Tibial nerve (tissue), 4 donors: ENCODE measurements around the gene CYBA. TPM values are rescaled to one million over a fixed set of nuclear protein-coding genes. Genes with fewer than 3 reads are reported as not detected.
"Not testable (repeated sequence)": the region's sequence is repeated elsewhere in the genome, so short reads cannot be mapped to it uniquely, and the experiment has no call there.

ENCODE experiments used
- DNase-seq, 2 donors: peaks; one replicate each; pipeline ENCODE4 v3.0.0-alpha.2; 2019; ENCODE audit warnings: low spot score in 2 of 2
- H3K27ac ChIP-seq, 4 donors: fragments of 200-600 bp; sonication (generic) in 3 of 4; one replicate each; pipeline ENCODE4 v1.5.1; 2017 to 2019; ENCODE audit warnings: mild to moderate bottlenecking in 1 of 4
- H3K27me3 ChIP-seq, 2 donors: fragments of 200-600 bp; sonication (generic) in 1 of 2; one replicate each; pipeline versions ENCODE4 v1.5.1 to v1.6.0; 2017 to 2019
- H3K36me3 ChIP-seq, 3 donors: fragments of 200-600 bp; sonication (generic); one replicate each; pipeline ENCODE4 v1.5.1; 2018 to 2019
- H3K4me1 ChIP-seq, 4 donors: fragments of 200-600 bp; sonication (generic) in 3 of 4; one replicate each; pipeline ENCODE4 v1.5.1; 2017 to 2019
- H3K4me3 ChIP-seq, 4 donors: fragments of 200-600 bp; sonication (generic) in 3 of 4; one replicate each; pipeline ENCODE4 v1.5.1; 2017 to 2019; ENCODE audit warnings: mild to moderate bottlenecking in 1 of 4, moderate library complexity in 1 of 4
- H3K9me3 ChIP-seq, 4 donors: fragments of 200-600 bp; sonication (generic) in 3 of 4; one replicate each; pipeline ENCODE4 v1.5.1; 2017 to 2019
- CTCF ChIP-seq, 5 experiments: fragments of 200-600 bp in 3 of 5; fragments of 450-650 bp in 2 of 5; sonication (generic) in 3 of 5; IDR thresholded peaks; one replicate each; pipeline ENCODE4 v1.5.1; 2016 to 2019; ENCODE audit warnings: antibody characterized with exemption in 5 of 5, mild to moderate bottlenecking in 3 of 5, moderate library complexity in 2 of 5
- EP300 ChIP-seq, 2 donors: sonication (generic); formaldehyde crosslinking; IDR thresholded peaks; one replicate each; pipeline ENCODE4 v1.6.1; 2017; ENCODE audit warnings: antibody characterized with exemption in 2 of 2, mild to moderate bottlenecking in 1 of 2
- POLR2A ChIP-seq, 2 donors: fragments of 450-650 bp; IDR thresholded peaks; one replicate each; pipeline ENCODE4 v1.6.1; 2017; ENCODE audit warnings: antibody characterized with exemption in 2 of 2, mild to moderate bottlenecking in 2 of 2, moderate library complexity in 2 of 2
- WGBS, 2 donors: methylation state at CpG; one replicate each; pipeline ENCODE4 v1.1.5; 2018; 5-methylcytosine and 5-hydroxymethylcytosine counted together
- total RNA-seq, 4 donors: library from RNA; depleted of rRNA; stranded (reverse); fragments of >200 nt; gene quantifications; one replicate each; pipeline ENCODE4 v1.1.0, GENCODE V29; 2016

The CYBA gene
- total RNA-seq, 4 donors from 2014 or later = 86.3 to 199 (median 121) TPM

GRCh38 chr16:88676502-88677242 lies 25.8 kb upstream of the CYBA start:
- Histone ChIP-seq H3K27me3 (peaks cover 0 to 27% of the 10 kb centered on the region in 2 donors), H3K9me3 (no peaks in the 10 kb centered on the region), H3K27ac (no peak overlapping the region), H3K4me1 (peaks cover 0 to 7% (median 6%) of the 10 kb centered on the region in 4 donors), H3K4me3 (no peak overlapping the region), H3K36me3 (peaks cover 0 to 52% (median 0%) of the 10 kb centered on the region in 3 donors)
- WGBS, 2 donors = 69 to 72% methylated on average over 11 to 21 of the region's 22 CpGs
- TF ChIP-seq POLR2A (IDR thresholded peaks at IDR 0.05) (no peak), EP300 (IDR thresholded peaks at IDR 0.05) (no peak), CTCF (IDR thresholded peaks at IDR 0.05) (no peak)
- DNase-seq = no peak

- DNase-seq = no peak
- Histone ChIP-seq H3K27ac (no peak overlapping the region), H3K27me3 (peaks cover 0 to 9% of the 10 kb centered on the region in 2 donors), H3K4me1 (no peaks in the 10 kb centered on the region), H3K9me3 (no peaks in the 10 kb centered on the region), H3K4me3 (no peak overlapping the region), H3K36me3 (peaks cover 0 to 57% (median 0%) of the 10 kb centered on the region in 3 donors)
- TF ChIP-seq CTCF (IDR thresholded peaks at IDR 0.05) (no peak), EP300 (IDR thresholded peaks at IDR 0.05) (no peak), POLR2A (IDR thresholded peaks at IDR 0.05) (no peak)
- 87 to 88% methylated on average over 18 to 19 of the region's 19 CpGs for WGBS, 2 donors
Measured at GRCh38 chr16:88673716-88674379, 23.0 kb upstream of the CYBA start.

GRCh38 chr16:88672776-88673175 lies 21.9 kb upstream of the CYBA start:
- TF ChIP-seq CTCF (IDR thresholded peaks at IDR 0.05) (no peak), EP300 (IDR thresholded peaks at IDR 0.05) (no peak), POLR2A (IDR thresholded peaks at IDR 0.05) (no peak)
- Histone ChIP-seq H3K36me3 (peaks cover 0 to 62% (median 0%) of the 10 kb centered on the region in 3 donors), H3K9me3 (no peaks in the 10 kb centered on the region), H3K4me3 (no peak overlapping the region), H3K27me3 (no peaks in the 10 kb centered on the region), H3K4me1 (no peaks in the 10 kb centered on the region), H3K27ac (no peak overlapping the region)
- WGBS, 2 donors = 54 to 60% methylated on average over 11 of the region's 11 CpGs
- no peak for DNase-seq

GRCh38 chr16:88671806-88672205 lies 21.0 kb upstream of the CYBA start:
- 86 to 90% methylated on average over 10 to 23 of the region's 23 CpGs for WGBS, 2 donors
- Histone ChIP-seq H3K9me3 (no peaks in the 10 kb centered on the region), H3K36me3 (peaks cover 0 to 64% (median 0%) of the 10 kb centered on the region in 3 donors), H3K4me1 (no peaks in the 10 kb centered on the region), H3K27me3 (no peaks in the 10 kb centered on the region), H3K4me3 (no peak overlapping the region), H3K27ac (no peak overlapping the region)
- no peak for TF ChIP-seq POLR2A (IDR thresholded peaks at IDR 0.05)
- no peak for TF ChIP-seq CTCF (IDR thresholded peaks at IDR 0.05)
- TF ChIP-seq EP300 (IDR thresholded peaks at IDR 0.05) = no peak
- no peak for DNase-seq

GRCh38 chr16:88669980-88670379 lies 19.1 kb upstream of the CYBA start:
- H3K4me3 ChIP-seq = no peak overlapping the region
- H3K9me3 ChIP-seq = no peaks in the 10 kb centered on the region
- no peak overlapping the region for H3K27ac ChIP-seq
- no peaks in the 10 kb centered on the region for H3K4me1 ChIP-seq
- no peak for TF ChIP-seq EP300 (IDR thresholded peaks at IDR 0.05)
- TF ChIP-seq POLR2A (IDR thresholded peaks at IDR 0.05) = no peak
- no peak for TF ChIP-seq CTCF (IDR thresholded peaks at IDR 0.05)
- H3K36me3 ChIP-seq = peaks cover 0 to 46% (median 0%) of the 10 kb centered on the region in 3 donors
- no peaks in the 10 kb centered on the region for H3K27me3 ChIP-seq
- DNase-seq = no peak
- 81 to 84% methylated on average over 10 of the region's 10 CpGs for WGBS, 2 donors

GRCh38 chr16:88669493-88669892 lies 18.6 kb upstream of the CYBA start:
- WGBS, 2 donors = 89 to 97% methylated on average over 8 of the region's 8 CpGs
- DNase-seq = not testable (repeated sequence)

More at GRCh38 chr16:88669493-88669892, 18.6 kb upstream of the CYBA start:
- H3K27ac ChIP-seq, H3K4me1 ChIP-seq, H3K27me3 ChIP-seq, H3K9me3 ChIP-seq, H3K4me3 ChIP-seq: not testable (repeated sequence)
- H3K36me3 ChIP-seq = peaks cover 0 to 41% (median 0%) of the 10 kb centered on the region in 3 donors
